MCF 10A (cell line): ENCODE results near the gene GPS2. TPM values are rescaled to one million over a fixed set of nuclear protein-coding genes. Genes with fewer than 3 reads are reported as not detected.
"Not testable (repeated sequence)": the region's sequence is repeated elsewhere in the genome, so short reads cannot be mapped to it uniquely, and the experiment has no call there.

ENCODE experiments used
- BruUV-seq: library from RNA; stranded (reverse); fragments of 400-500 nt; replicated peaks from 2 replicates; lab custom pipeline; 2021; lab: Mats Ljungman, UMichigan
- CTCF ChIA-PET: fragments of 300-600 bp; sonication (Branson Sonifier 250); formaldehyde crosslinking; extraction: SDS; loops from one replicate; lab custom pipeline; 2021; ENCODE audit warnings: antibody characterized with exemption, inconsistent platforms; lab: Yijun Ruan, JAX
- POLR2A ChIA-PET: fragments of 300-600, 350-650 bp; sonication (Branson Sonifier 250); formaldehyde crosslinking; extraction: SDS; loops from one replicate; lab custom pipeline; 2020; ENCODE audit warnings: antibody characterized with exemption, inconsistent platforms; lab: Yijun Ruan, JAX
- DNase-seq: peaks from one replicate; pipeline ENCODE4 v3.0.0-alpha.2; 2018; ENCODE audit not compliant: unreplicated experiment
- H3K27ac Mint-ChIP-seq: one replicate; pipeline ENCODE4 v1.8.0; 2022; ENCODE audit warnings: mild to moderate bottlenecking, low read depth, mixed read lengths; ENCODE audit not compliant: unreplicated experiment
- H3K27me3 Mint-ChIP-seq: one replicate; pipeline ENCODE4 v1.8.0; 2022; ENCODE audit warnings: mixed read lengths; ENCODE audit not compliant: insufficient read depth, unreplicated experiment
- H3K36me3 Mint-ChIP-seq: one replicate; pipeline ENCODE4 v1.8.0; 2022; ENCODE audit warnings: mild to moderate bottlenecking, moderate library complexity, mixed read lengths; ENCODE audit not compliant: insufficient read depth, unreplicated experiment
- H3K4me1 Mint-ChIP-seq: one replicate; pipeline ENCODE4 v1.8.0; 2022; ENCODE audit warnings: mixed read lengths; ENCODE audit not compliant: insufficient read depth, unreplicated experiment
- H3K4me3 Mint-ChIP-seq: one replicate; pipeline ENCODE4 v1.8.0; 2022; ENCODE audit warnings: mild to moderate bottlenecking, moderate library complexity, mixed read lengths; ENCODE audit not compliant: unreplicated experiment
- H3K9me3 Mint-ChIP-seq: one replicate; pipeline ENCODE4 v1.8.0; 2022; ENCODE audit warnings: mixed read lengths; ENCODE audit not compliant: unreplicated experiment
- CTCF ChIP-seq: fragments of 200-600 bp; IDR thresholded peaks from one replicate; pipeline ENCODE4 v1.8.0; 2022; ENCODE audit warnings: antibody characterized with exemption, mild to moderate bottlenecking; ENCODE audit not compliant: unreplicated experiment
- intact Hi-C: fragments of 100-400 bp; cut with micrococcal nuclease; formaldehyde crosslinking; loops from 2 replicates; pipeline ENCODE4 v1.14.1; 2022
- total RNA-seq: library from RNA; stranded (reverse); gene quantifications from 2 replicates; pipeline ENCODE4 v1.2.3, GENCODE V29; 2022

GPS2 gene
- total RNA-seq, 1 experiment from 2014 or later: 49.8 TPM

DNA sequence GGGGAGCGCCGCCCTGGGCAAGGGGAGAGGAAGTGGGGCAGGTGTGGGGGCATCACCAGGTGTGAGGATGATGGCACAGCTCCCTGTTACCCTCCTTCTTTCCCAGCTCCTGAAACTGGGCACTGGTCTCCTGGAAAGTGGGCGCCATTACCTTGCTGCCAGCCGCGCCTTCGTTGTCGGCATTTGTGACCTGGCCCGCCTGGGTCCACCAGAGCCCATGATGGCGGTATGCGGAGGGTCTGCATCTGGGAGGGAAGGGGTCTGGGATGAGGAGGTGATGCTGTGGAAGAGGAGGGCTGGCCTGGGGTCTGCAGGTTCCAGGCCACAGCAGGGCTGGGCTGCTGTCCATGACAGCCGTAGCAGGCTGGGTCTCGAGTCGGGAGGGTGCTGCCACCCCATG, 26.7 kb upstream of the GPS2 start:
- Mint-ChIP-seq H3K36me3 (peaks cover 4% of the 10 kb centered on the region), H3K4me1 (no peaks in the 10 kb centered on the region), H3K9me3 (no peaks in the 10 kb centered on the region), H3K27ac (no peak overlapping the region), H3K27me3 (peaks cover 12% of the 10 kb centered on the region), H3K4me3 (no peak overlapping the region)
- no peak for DNase-seq
- ChIA-PET CTCF (interaction anchor here (0.6 to 1.1 kb wide), 2 partner anchors 12 to 1970 kb away, joined by 3 to 4 read pairs; no protein-coding TSS in a partner anchor), POLR2A (interaction anchor here (1.2 to 2.5 kb wide), 2 partner anchors 12 to 26 kb away, joined by 3 to 16 read pairs; partner anchors contain the start of gene NEURL4)
- intact Hi-C loops: no loop called here
- TF ChIP-seq CTCF: no peak
- BruUV-seq: no TSS peak

GRCh38 chr17:7340179-7340578, 25.0 kb upstream of the GPS2 start:
- intact Hi-C loops: no loop called here
- H3K9me3 Mint-ChIP-seq: no peaks in the 10 kb centered on the region
- CTCF ChIA-PET: interaction anchor here (0.6 kb wide), 1 partner anchor 176 kb away, joined by 3 read pairs; no protein-coding TSS in a partner anchor

GRCh38 chr17:7337600-7337999, 22.4 kb upstream of the GPS2 start:
- H3K36me3 Mint-ChIP-seq, H3K4me1 Mint-ChIP-seq, intact Hi-C loops, BruUV-seq, H3K9me3 Mint-ChIP-seq, H3K27ac Mint-ChIP-seq, H3K4me3 Mint-ChIP-seq, DNase-seq: not testable (repeated sequence)
- CTCF ChIA-PET: interaction anchor here (0.6 to 1.6 kb wide), 4 partner anchors 8 to 247 kb away, joined by 3 to 4 read pairs (median 4); no protein-coding TSS in a partner anchor
- H3K27me3 Mint-ChIP-seq: peaks cover 12% of the 10 kb centered on the region
- POLR2A ChIA-PET: interaction anchor here (0.6 to 2.0 kb wide), 5 partner anchors 11 to 1146 kb away, joined by 3 to 5 read pairs (median 4); partner anchors contain the start of gene GPS2

More at GRCh38 chr17:7340179-7340578, 25.0 kb upstream of the GPS2 start:
- Mint-ChIP-seq H3K27me3 (peaks cover 12% of the 10 kb centered on the region), H3K36me3 (no peaks in the 10 kb centered on the region), H3K4me3 (no peak overlapping the region), H3K27ac (no peak overlapping the region), H3K4me1 (no peaks in the 10 kb centered on the region)
- DNase-seq: no peak
- POLR2A ChIA-PET: interaction anchor here (1.1 to 2.1 kb wide), 2 partner anchors 10 kb away, joined by 3 to 9 read pairs; partner anchors contain the start of gene NEURL4
- no peak for TF ChIP-seq CTCF
- BruUV-seq: no TSS peak

- POLR2A ChIA-PET: interaction anchor here (1.2 to 2.0 kb wide), 2 partner anchors 15 to 21 kb away, joined by 5 to 6 read pairs; partner anchors contain the start of gene GPS2
- CTCF ChIA-PET: interaction anchor here (0.6 to 1.6 kb wide), 4 partner anchors 9 to 248 kb away, joined by 4 to 5 read pairs (median 4); no protein-coding TSS in a partner anchor
- no TSS peak for BruUV-seq
- Mint-ChIP-seq H3K27me3 (peaks cover 6% of the 10 kb centered on the region), H3K9me3 (no peaks in the 10 kb centered on the region), H3K4me1 (no peaks in the 10 kb centered on the region), H3K27ac (no peak within 1 kb of the TSS), H3K4me3 (no peak within 1 kb of the TSS), H3K36me3 (peaks cover 5% of the 10 kb centered on the region)
- TF ChIP-seq CTCF: no peak
- DNase-seq: no peak
- intact Hi-C loops: no loop called here
Observed at GRCh38 chr17:7336240-7337175, 21.3 kb upstream of the GPS2 start, which contains the start of gene ACAP1. Gene ACAP1, plus strand, starts transcription at chr17:7336529. Its CDS starts 206 bp downstream, at chr17:7336735.

GRCh38 chr17:7335765-7336164, 20.6 kb upstream of the GPS2 start:
- intact Hi-C loops: not testable (repeated sequence)
- POLR2A ChIA-PET: interaction anchor here (1.0 to 1.2 kb wide), 2 partner anchors 15 to 224 kb away, joined by 3 to 6 read pairs; no protein-coding TSS in a partner anchor

More at GRCh38 chr17:7335765-7336164, 20.6 kb upstream of the GPS2 start:
- not testable (repeated sequence) for H3K36me3 Mint-ChIP-seq, DNase-seq, H3K27me3 Mint-ChIP-seq, H3K4me1 Mint-ChIP-seq, H3K9me3 Mint-ChIP-seq, BruUV-seq, H3K27ac Mint-ChIP-seq, H3K4me3 Mint-ChIP-seq
- CTCF ChIA-PET: interaction anchor here (1.3 to 1.4 kb wide), 2 partner anchors 10 to 39 kb away, joined by 4 to 5 read pairs; no protein-coding TSS in a partner anchor
